HG03280 (cell line): ENCODE measurements around the gene LOXHD1.

Experiments used
- ATAC-seq: cut with Tn5 transposase; IDR thresholded peaks from one replicate; pipeline ENCODE4 v1.9.1; 2021; ENCODE audit warnings: mild to moderate bottlenecking, moderate library complexity; ENCODE audit not compliant: unreplicated experiment

LOXHD1 gene

GRCh38 chr18:46452820-46453219 lies 204.2 kb downstream of the LOXHD1 start:
- no peak for ATAC-seq

DNA sequence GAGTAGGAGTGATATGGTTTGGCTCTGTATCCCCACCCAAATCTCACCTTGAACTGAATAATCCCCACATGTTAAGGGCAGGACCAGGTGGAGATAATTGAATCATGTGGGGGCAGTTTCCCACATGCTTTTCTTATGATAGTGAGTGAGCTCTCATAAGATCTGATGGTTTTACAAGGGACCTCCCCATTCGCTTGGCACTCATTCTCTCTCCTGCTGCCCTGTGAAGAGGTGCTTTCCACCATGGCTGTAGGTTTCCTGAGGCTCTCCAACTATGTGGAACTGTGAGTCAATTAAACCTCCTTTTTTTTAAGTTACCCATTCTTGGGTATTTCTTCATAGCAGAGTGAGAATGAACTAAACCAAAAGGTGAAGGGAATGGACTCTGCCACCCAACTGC lies 207.5 kb downstream of the LOXHD1 start:
- ATAC-seq: no peak

DNA sequence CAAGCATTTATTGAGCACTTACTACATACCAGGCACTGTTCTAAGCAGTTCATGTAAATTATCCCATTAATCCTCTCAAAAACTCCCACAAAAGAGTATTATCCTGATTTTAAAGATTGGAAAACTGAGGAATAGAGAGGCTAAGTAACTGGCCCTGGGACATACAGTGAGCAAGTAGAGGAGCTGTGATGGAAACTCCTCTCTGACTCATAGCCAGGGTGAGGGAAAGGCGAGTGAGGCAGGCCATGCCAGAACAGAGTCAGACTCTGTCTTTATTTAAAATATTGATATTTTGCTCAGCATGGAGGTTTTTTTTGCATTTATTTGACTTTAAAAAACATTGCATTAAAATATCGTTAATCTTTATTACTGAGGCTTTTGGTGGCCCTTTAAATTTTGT lies 208.0 kb downstream of the LOXHD1 start:
- ATAC-seq: no peak

DNA sequence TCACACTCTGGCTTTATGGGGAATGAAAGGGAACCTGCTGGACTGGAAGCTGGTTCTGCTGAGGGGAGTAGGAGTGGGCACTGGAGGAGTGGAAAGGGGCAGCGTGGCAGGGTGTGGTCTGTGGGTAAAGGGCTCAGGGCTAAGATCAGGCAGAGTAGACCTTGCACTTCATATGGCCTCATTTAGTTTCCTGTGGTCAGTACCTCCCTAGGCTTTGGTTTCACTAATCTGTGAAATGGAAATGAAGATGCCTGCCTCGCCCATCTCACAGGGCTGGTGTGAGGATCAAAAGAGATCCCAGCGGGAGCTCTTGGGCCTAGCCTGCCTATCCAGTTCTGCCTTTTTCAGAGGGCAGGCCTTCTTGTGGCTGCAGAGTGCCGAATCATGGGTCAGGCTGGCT lies 208.7 kb downstream of the LOXHD1 start:
- ATAC-seq: no peak

- no peak for ATAC-seq
Measured at GRCh38 chr18:46447792-46448191, 209.2 kb downstream of the LOXHD1 start.

DNA sequence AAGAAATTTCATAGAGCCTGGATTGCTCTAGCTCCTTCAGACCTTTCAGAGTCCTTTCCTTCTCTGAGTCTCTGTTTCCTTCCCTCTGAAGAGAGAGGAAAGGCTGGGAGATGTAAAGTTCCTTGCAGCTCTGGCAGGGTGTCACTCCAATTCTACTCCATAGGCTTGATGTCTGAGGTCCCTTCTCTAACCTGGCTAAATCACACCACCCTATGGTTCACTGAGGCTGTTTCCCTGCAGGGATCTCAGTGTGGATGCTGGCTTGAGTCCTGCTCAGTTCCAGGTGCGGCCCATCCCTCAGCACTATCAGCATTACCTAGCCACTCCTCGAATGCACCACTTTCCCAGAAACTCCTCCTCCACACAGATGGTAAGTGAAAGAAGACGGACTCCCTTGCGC lies 209.7 kb downstream of the LOXHD1 start:
- no peak for ATAC-seq

- ATAC-seq: no peak
Measured at GRCh38 chr18:46445522-46446313, 211.3 kb downstream of the LOXHD1 start.

- no peak for ATAC-seq
Measured at GRCh38 chr18:46439037-46439436, 218.0 kb downstream of the LOXHD1 start.

GRCh38 chr18:46437061-46437460 lies 220.0 kb downstream of the LOXHD1 start:
- no peak for ATAC-seq

DNA sequence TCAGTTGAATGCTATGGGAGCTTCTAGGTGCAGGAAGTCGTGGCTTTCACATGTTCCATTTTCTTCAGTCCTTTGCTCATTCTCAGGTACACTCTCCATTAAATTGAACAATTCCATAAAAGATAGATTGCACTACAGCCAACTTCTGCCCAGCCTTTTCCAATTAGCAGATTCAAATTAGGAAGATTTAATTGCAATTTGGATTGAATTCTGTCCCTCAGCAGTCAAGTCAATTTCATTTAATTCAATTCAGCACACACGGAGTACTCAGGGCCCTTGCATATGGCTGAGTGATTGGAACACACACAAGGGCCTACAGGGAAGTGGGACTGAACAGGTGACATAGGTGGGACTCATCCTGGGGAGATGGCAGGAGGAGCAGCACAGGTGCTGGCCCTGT lies 220.4 kb downstream of the LOXHD1 start:
- no peak for ATAC-seq

GRCh38 chr18:46435031-46435430 lies 222.0 kb downstream of the LOXHD1 start:
- ATAC-seq: no peak

- no peak for ATAC-seq
Measured at GRCh38 chr18:46434629-46435028, 222.4 kb downstream of the LOXHD1 start.

DNA sequence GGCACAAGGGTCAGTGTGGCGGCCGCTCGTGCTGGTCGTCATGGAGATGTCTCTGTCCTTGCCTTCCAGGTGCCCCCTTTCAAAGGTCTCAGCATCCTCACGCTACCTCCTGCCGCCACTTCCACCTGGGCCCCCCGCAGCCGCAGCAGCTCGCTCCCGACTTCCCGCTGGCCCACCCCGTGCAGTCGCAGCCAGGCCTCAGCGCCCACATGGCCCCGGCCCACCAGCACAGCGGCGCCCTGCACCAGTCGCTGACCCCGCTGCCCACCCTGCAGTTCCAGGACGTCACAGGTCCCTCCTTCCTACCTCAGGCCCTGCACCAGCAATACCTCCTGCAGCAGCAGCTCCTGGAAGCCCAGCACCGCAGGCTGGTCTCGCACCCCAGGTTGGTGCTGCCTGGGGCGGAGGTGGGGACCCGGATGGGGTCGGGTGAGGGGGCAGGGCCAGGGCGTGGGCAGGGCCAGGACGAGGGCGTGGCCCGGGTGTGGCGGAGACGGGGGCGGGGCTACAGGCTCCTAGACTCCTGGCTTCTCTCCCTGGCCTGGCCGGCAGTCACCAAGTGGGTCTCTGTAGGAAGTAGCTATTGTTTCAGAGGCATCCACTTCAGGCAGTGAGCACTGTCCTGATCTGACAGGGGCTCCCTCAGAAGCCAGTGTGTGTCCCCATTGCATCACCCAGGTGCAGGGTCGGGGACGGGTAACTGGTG lies 223.7 kb downstream of the LOXHD1 start:
- no peak for ATAC-seq

- ATAC-seq: no peak
Measured at GRCh38 chr18:46431522-46432171, 225.4 kb downstream of the LOXHD1 start.

DNA sequence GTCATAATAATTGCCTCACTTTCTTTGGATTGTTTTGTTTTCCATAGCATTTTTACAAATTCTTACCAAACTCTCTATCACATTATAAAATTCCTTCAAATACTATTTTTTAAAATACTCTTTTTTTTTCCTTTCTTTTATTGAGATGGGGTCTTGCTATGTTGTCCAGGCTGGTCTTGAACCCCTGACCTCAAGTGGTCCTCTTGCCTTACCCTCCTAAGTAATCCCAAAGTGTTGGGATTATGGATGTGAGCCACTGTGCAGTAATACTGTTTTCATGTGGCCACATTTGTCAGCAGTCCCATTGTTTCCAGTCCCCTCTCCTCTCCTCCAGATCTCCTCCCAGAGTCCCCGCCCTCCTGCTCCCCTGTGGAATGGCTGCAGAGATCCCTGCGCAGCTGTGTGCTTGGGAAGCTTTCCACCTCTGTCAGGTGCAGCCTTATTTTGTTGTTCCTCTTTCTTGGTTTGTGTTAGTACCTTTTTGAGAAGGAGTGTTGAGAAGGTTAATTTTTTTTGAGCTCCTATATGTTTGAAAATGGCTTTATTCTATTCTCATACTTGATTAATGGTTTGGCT lies 227.3 kb downstream of the LOXHD1 start:
- ATAC-seq: no peak

DNA sequence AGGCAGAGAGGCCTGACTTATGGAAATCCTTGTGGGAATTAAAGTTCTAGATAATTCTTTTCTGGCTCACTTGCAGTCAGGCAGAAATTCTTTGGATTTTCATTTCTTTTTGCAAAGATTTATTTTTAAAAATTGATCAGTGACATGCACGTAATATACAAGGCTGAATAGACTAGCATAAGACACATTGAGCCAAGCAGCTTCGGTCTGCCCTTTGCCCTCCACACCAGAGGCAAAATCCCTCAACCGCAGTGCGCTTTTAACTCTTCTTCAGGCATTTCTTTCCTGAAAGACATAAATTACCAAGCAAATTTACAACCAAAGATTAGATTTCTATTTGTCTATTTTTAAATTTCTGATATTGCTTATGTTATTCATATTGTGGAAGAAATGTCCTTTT lies 227.9 kb downstream of the LOXHD1 start:
- ATAC-seq: no peak

- ATAC-seq: no peak
Measured at GRCh38 chr18:46428368-46428767, 228.7 kb downstream of the LOXHD1 start.

- no peak for ATAC-seq
Measured at GRCh38 chr18:46427216-46427995, 229.6 kb downstream of the LOXHD1 start.
